MCF 10A (cell line): ENCODE results near the gene PIAS4. TPM values are rescaled to one million over a fixed set of nuclear protein-coding genes. Genes with fewer than 3 reads are reported as not detected.

Experiments
- BruUV-seq: library from RNA; stranded (reverse); fragments of 400-500 nt; replicated peaks from 2 replicates; lab custom pipeline; 2021; lab: Mats Ljungman, UMichigan
- CTCF ChIA-PET: fragments of 300-600 bp; sonication (Branson Sonifier 250); formaldehyde crosslinking; extraction: SDS; loops from one replicate; lab custom pipeline; 2021; ENCODE audit warnings: antibody characterized with exemption, inconsistent platforms; lab: Yijun Ruan, JAX
- POLR2A ChIA-PET: fragments of 300-600, 350-650 bp; sonication (Branson Sonifier 250); formaldehyde crosslinking; extraction: SDS; loops from one replicate; lab custom pipeline; 2020; ENCODE audit warnings: antibody characterized with exemption, inconsistent platforms; lab: Yijun Ruan, JAX
- DNase-seq: peaks from one replicate; pipeline ENCODE4 v3.0.0-alpha.2; 2018; ENCODE audit not compliant: unreplicated experiment
- H3K27ac Mint-ChIP-seq: one replicate; pipeline ENCODE4 v1.8.0; 2022; ENCODE audit warnings: mild to moderate bottlenecking, low read depth, mixed read lengths; ENCODE audit not compliant: unreplicated experiment
- H3K27me3 Mint-ChIP-seq: one replicate; pipeline ENCODE4 v1.8.0; 2022; ENCODE audit warnings: mixed read lengths; ENCODE audit not compliant: insufficient read depth, unreplicated experiment
- H3K36me3 Mint-ChIP-seq: one replicate; pipeline ENCODE4 v1.8.0; 2022; ENCODE audit warnings: mild to moderate bottlenecking, moderate library complexity, mixed read lengths; ENCODE audit not compliant: insufficient read depth, unreplicated experiment
- H3K4me1 Mint-ChIP-seq: one replicate; pipeline ENCODE4 v1.8.0; 2022; ENCODE audit warnings: mixed read lengths; ENCODE audit not compliant: insufficient read depth, unreplicated experiment
- H3K4me3 Mint-ChIP-seq: one replicate; pipeline ENCODE4 v1.8.0; 2022; ENCODE audit warnings: mild to moderate bottlenecking, moderate library complexity, mixed read lengths; ENCODE audit not compliant: unreplicated experiment
- H3K9me3 Mint-ChIP-seq: one replicate; pipeline ENCODE4 v1.8.0; 2022; ENCODE audit warnings: mixed read lengths; ENCODE audit not compliant: unreplicated experiment
- CTCF ChIP-seq: fragments of 200-600 bp; IDR thresholded peaks from one replicate; pipeline ENCODE4 v1.8.0; 2022; ENCODE audit warnings: antibody characterized with exemption, mild to moderate bottlenecking; ENCODE audit not compliant: unreplicated experiment
- intact Hi-C: fragments of 100-400 bp; cut with micrococcal nuclease; formaldehyde crosslinking; loops from 2 replicates; pipeline ENCODE4 v1.14.1; 2022
- total RNA-seq: library from RNA; stranded (reverse); gene quantifications from 2 replicates; pipeline ENCODE4 v1.2.3, GENCODE V29; 2022

The PIAS4 gene
- total RNA-seq, 1 experiment from 2014 or later: 15.1 TPM

- TF ChIP-seq CTCF: no peak
- Mint-ChIP-seq H3K9me3 (no peaks in the 10 kb centered on the region), H3K27ac (no peak overlapping the region), H3K27me3 (no peaks in the 10 kb centered on the region), H3K4me3 (no peak overlapping the region), H3K4me1 (no peaks in the 10 kb centered on the region), H3K36me3 (peaks cover 37% of the 10 kb centered on the region)
- no TSS peak for BruUV-seq
- intact Hi-C loops: no loop called here
- DNase-seq: no peak
- ChIA-PET CTCF (no interaction called here), POLR2A (no interaction called here)
Measured at GRCh38 chr19:4023600-4024398, 16.3 kb downstream of the PIAS4 start.

- TF ChIP-seq CTCF: no peak
- Mint-ChIP-seq H3K36me3 (peaks cover 38% of the 10 kb centered on the region), H3K27me3 (no peaks in the 10 kb centered on the region), H3K4me1 (no peaks in the 10 kb centered on the region), H3K27ac (no peak overlapping the region), H3K9me3 (no peaks in the 10 kb centered on the region), H3K4me3 (no peak overlapping the region)
- CTCF ChIA-PET: no interaction called here
- no TSS peak for BruUV-seq
- POLR2A ChIA-PET: no interaction called here
- intact Hi-C loops: no loop called here
- no peak for DNase-seq
Measured at GRCh38 chr19:4025317-4025716, 17.8 kb downstream of the PIAS4 start.

GRCh38 chr19:4027146-4027545 lies 19.6 kb downstream of the PIAS4 start:
- Mint-ChIP-seq H3K9me3 (no peaks in the 10 kb centered on the region), H3K36me3 (peaks cover 41% of the 10 kb centered on the region), H3K4me3 (no peak overlapping the region), H3K27ac (no peak overlapping the region), H3K4me1 (no peaks in the 10 kb centered on the region), H3K27me3 (no peaks in the 10 kb centered on the region)
- BruUV-seq: no TSS peak
- TF ChIP-seq CTCF: no peak
- intact Hi-C loops: no loop called here
- no peak for DNase-seq
- CTCF ChIA-PET: interaction anchor here (0.6 kb wide), 1 partner anchor 114 kb away, joined by 3 read pairs; no protein-coding TSS in a partner anchor
- POLR2A ChIA-PET: interaction anchor here (0.6 kb wide), 1 partner anchor 113 kb away, joined by 3 read pairs; no protein-coding TSS in a partner anchor

GRCh38 chr19:4028334-4029246 lies 21.1 kb downstream of the PIAS4 start:
- H3K27ac Mint-ChIP-seq: no peak overlapping the region
- peaks cover 39% of the 10 kb centered on the region for H3K36me3 Mint-ChIP-seq
- TF ChIP-seq CTCF: no peak
- no peak overlapping the region for H3K4me3 Mint-ChIP-seq
- BruUV-seq: no TSS peak
- H3K27me3 Mint-ChIP-seq: no peaks in the 10 kb centered on the region
- no peaks in the 10 kb centered on the region for H3K4me1 Mint-ChIP-seq
- no peaks in the 10 kb centered on the region for H3K9me3 Mint-ChIP-seq
- no peak for DNase-seq
- intact Hi-C loops: no loop called here
- CTCF ChIA-PET: no interaction called here
- POLR2A ChIA-PET: no interaction called here
